Measurements from ENCODE around the gene TMEM259. TPM values are rescaled to one million over a fixed set of nuclear protein-coding genes. Genes with fewer than 3 reads are reported as not detected.

Gene TMEM259
- total and polyA plus RNA-seq, 2 donors (not counting 1 experiment from before 2014, with no cell fraction given), result 373 to 607 TPM

DNA sequence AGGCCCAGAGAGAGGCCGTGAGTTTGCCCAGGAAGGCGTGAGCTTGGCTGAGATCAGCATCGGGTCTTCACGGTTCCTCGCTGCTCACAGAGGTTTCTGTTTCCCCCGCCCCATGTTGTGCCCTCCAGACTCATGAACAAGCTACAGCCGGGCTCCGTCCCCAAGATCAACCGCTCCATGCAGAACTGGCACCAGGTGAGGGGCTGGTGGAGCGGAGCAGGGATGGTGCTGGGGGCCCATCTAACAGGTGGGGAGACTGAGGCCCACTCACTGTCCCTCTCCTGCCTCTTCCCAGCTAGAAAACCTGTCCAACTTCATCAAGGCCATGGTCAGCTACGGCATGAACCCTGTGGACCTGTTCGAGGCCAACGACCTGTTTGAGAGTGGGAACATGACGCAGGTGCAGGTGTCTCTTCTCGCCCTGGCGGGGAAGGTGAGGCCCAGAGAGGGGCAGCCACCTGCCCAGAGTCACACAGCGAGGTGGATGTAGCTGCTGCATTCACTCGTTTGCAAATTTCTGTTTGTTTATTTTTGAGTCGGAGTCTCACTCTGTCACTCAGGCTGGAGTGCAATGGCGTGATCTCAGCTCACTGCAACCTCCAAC, 11.4 kb upstream of the TMEM259 start:
- no peak overlapping the region for H3K4me3 Mint-ChIP-seq
- ChIA-PET CTCF (interaction anchor here (0.7 to 1.2 kb wide), 2 partner anchors 34 to 39 kb away, joined by 3 to 4 read pairs; partner anchors contain the start of gene ARHGAP45), POLR2A (interaction anchor here (0.7 to 0.9 kb wide), 4 partner anchors 16 to 372 kb away, joined by 4 to 7 read pairs (median 6); no protein-coding TSS in a partner anchor)
- peaks cover 0 to 54% of the 10 kb centered on the region in 2 experiments for H3K36me3 ChIP-seq (replicated peaks in 1 of 2; ENCODE audit: control extremely low read depth in 1 of 2, control insufficient read depth in 1 of 2, extremely low read depth in 1 of 2, insufficient read depth in 2 of 2, low read length in 1 of 2)
- H3K4me3 ChIP-seq (ENCODE audit: control extremely low read depth in 1 of 5, extremely low read depth in 1 of 5, insufficient read depth in 1 of 5, low read depth in 2 of 5, low read length in 4 of 5), result no peak overlapping the region
- WGBS (ENCODE audit: insufficient coverage), result 90% methylated on average over 18 of the region's 20 CpGs
- DNase-seq (no peak), ATAC-seq (ENCODE audit: low read depth) (no peak)
- no peak overlapping the region for H3K27ac ChIP-seq (ENCODE audit: low read length in 2 of 2)
- TF ChIP-seq EZH2 (IDR thresholded peaks at IDR 0.05; ENCODE audit: borderline replicate concordance, insufficient read depth, low read depth, low read length, poor library complexity, severe bottlenecking), result no peak
- TF ChIP-seq, protein P1, sequence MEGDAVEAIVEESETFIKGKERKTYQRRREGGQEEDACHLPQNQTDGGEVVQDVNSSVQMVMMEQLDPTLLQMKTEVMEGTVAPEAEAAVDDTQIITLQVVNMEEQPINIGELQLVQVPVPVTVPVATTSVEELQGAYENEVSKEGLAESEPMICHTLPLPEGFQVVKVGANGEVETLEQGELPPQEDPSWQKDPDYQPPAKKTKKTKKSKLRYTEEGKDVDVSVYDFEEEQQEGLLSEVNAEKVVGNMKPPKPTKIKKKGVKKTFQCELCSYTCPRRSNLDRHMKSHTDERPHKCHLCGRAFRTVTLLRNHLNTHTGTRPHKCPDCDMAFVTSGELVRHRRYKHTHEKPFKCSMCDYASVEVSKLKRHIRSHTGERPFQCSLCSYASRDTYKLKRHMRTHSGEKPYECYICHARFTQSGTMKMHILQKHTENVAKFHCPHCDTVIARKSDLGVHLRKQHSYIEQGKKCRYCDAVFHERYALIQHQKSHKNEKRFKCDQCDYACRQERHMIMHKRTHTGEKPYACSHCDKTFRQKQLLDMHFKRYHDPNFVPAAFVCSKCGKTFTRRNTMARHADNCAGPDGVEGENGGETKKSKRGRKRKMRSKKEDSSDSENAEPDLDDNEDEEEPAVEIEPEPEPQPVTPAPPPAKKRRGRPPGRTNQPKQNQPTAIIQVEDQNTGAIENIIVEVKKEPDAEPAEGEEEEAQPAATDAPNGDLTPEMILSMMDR (IDR thresholded peaks at IDR 0.05), result no peak
- H3K27me3 Mint-ChIP-seq, result no peaks in the 10 kb centered on the region
- intact Hi-C loops (cut with micrococcal nuclease), result no loop called here
- no peaks in the 10 kb centered on the region for H3K9me3 ChIP-seq (ENCODE audit: control extremely low read depth in 1 of 3, control insufficient read depth in 2 of 3, insufficient read depth in 1 of 3, low read length in 2 of 3)
- H3K4me1 ChIP-seq (ENCODE audit: control insufficient read depth in 2 of 2, insufficient read depth in 2 of 2, low read length in 2 of 2), result peaks cover 23 to 46% of the 10 kb centered on the region in 2 donors
- H4K20me1 ChIP-seq (ENCODE audit: control insufficient read depth, insufficient read depth, low read length, poor library complexity, severe bottlenecking), result peaks cover 73% of the 10 kb centered on the region
- no peaks in the 10 kb centered on the region for H3K27me3 ChIP-seq (replicated peaks in 1 of 4; ENCODE audit: control extremely low read depth in 1 of 4, control insufficient read depth in 3 of 4, insufficient read depth in 4 of 4, low read length in 3 of 4)
- no peaks in the 10 kb centered on the region for H3K9me3 Mint-ChIP-seq (ENCODE audit: insufficient read depth)
- peaks cover 51% of the 10 kb centered on the region for H3K79me2 ChIP-seq (ENCODE audit: control insufficient read depth, insufficient read depth, low read length)
- no peak overlapping the region for H3K4me2 ChIP-seq (replicated peaks; ENCODE audit: low read depth, low read length, poor library complexity, severe bottlenecking)
- H3K27ac Mint-ChIP-seq, result no peak overlapping the region
- no peak overlapping the region for H2AFZ ChIP-seq (ENCODE audit: insufficient read depth, low read depth, low read length, poor library complexity, severe bottlenecking)
- H3K9ac ChIP-seq (ENCODE audit: low read length), result no peak overlapping the region
- H3K4me1 Mint-ChIP-seq, result peaks cover 34% of the 10 kb centered on the region
